Measurements from ENCODE around the gene ATP11C. TPM values are rescaled to one million over a fixed set of nuclear protein-coding genes. Genes with fewer than 3 reads are reported as not detected.

Gene ATP11C
- total RNA-seq, 2 experiments from 2014 or later, result 13.1 to 13.3 TPM

GRCh38 chrX:139801397-139801813 is 131.4 kb downstream of the ATP11C start:
- no peaks in the 10 kb centered on the region for H3K27me3 Mint-ChIP-seq
- H3K9me3 Mint-ChIP-seq (ENCODE audit: low read depth), result no peaks in the 10 kb centered on the region
- no peak overlapping the region for H3K4me3 Mint-ChIP-seq
- peaks cover 10% of the 10 kb centered on the region for H3K4me1 Mint-ChIP-seq
- H3K27ac Mint-ChIP-seq, result no peak overlapping the region
- no peak for DNase-seq
- peaks cover 13% of the 10 kb centered on the region for H3K36me3 Mint-ChIP-seq
- CTCF ChIA-PET, result no interaction called here
- ATAC-seq, result no peak

- Mint-ChIP-seq H3K9me3 (ENCODE audit: low read depth) (no peaks in the 10 kb centered on the region), H3K36me3 (peaks cover 20% of the 10 kb centered on the region), H3K27me3 (no peaks in the 10 kb centered on the region), H3K4me3 (no peak overlapping the region), H3K4me1 (peaks cover 20% of the 10 kb centered on the region), H3K27ac (no peak overlapping the region)
- DNase-seq, result no peak
- ATAC-seq, result no peak
- CTCF ChIA-PET, result interaction anchor here (0.6 kb wide), 1 partner anchor 93 kb away, joined by 3 read pairs; no protein-coding TSS in a partner anchor
Measured at GRCh38 chrX:139798701-139799100, 134.2 kb downstream of the ATP11C start.

GRCh38 chrX:139795196-139795595 is 137.7 kb downstream of the ATP11C start:
- H3K4me3 Mint-ChIP-seq, result no peak overlapping the region
- H3K4me1 Mint-ChIP-seq, result peaks cover 11% of the 10 kb centered on the region
- H3K27me3 Mint-ChIP-seq, result no peaks in the 10 kb centered on the region
- DNase-seq (no peak), ATAC-seq (peak; percentile 45)
- peaks cover 11% of the 10 kb centered on the region for H3K36me3 Mint-ChIP-seq
- peak overlapping the region; percentile 46 for H3K27ac Mint-ChIP-seq
- H3K9me3 Mint-ChIP-seq (ENCODE audit: low read depth), result no peaks in the 10 kb centered on the region
- CTCF ChIA-PET, result no interaction called here

GRCh38 chrX:139787601-139788000 is 145.3 kb downstream of the ATP11C start:
- H3K27ac Mint-ChIP-seq, result no peak overlapping the region
- no peaks in the 10 kb centered on the region for H3K9me3 Mint-ChIP-seq (ENCODE audit: low read depth)
- ATAC-seq (no peak), DNase-seq (no peak)
- H3K4me1 Mint-ChIP-seq, result no peaks in the 10 kb centered on the region
- H3K36me3 Mint-ChIP-seq, result peaks cover 13% of the 10 kb centered on the region
- CTCF ChIA-PET, result no interaction called here
- no peak overlapping the region for H3K4me3 Mint-ChIP-seq
- H3K27me3 Mint-ChIP-seq, result no peaks in the 10 kb centered on the region

- Mint-ChIP-seq H3K27ac (no peak overlapping the region), H3K9me3 (ENCODE audit: low read depth) (no peaks in the 10 kb centered on the region), H3K36me3 (peaks cover 26% of the 10 kb centered on the region), H3K4me3 (no peak overlapping the region), H3K27me3 (no peaks in the 10 kb centered on the region), H3K4me1 (no peaks in the 10 kb centered on the region)
- ATAC-seq (no peak), DNase-seq (no peak)
- CTCF ChIA-PET, result no interaction called here
Measured at GRCh38 chrX:139784807-139785206, 148.0 kb downstream of the ATP11C start.

- CTCF ChIA-PET, result no interaction called here
- Mint-ChIP-seq H3K4me3 (no peak overlapping the region), H3K9me3 (ENCODE audit: low read depth) (no peaks in the 10 kb centered on the region), H3K27ac (no peak overlapping the region), H3K4me1 (no peaks in the 10 kb centered on the region), H3K36me3 (peaks cover 32% of the 10 kb centered on the region), H3K27me3 (no peaks in the 10 kb centered on the region)
- ATAC-seq, result no peak
- DNase-seq, result no peak
Measured at GRCh38 chrX:139783959-139784358, 148.9 kb downstream of the ATP11C start.

- H3K9me3 Mint-ChIP-seq (ENCODE audit: low read depth), result no peaks in the 10 kb centered on the region
- H3K4me3 Mint-ChIP-seq, result no peak overlapping the region
- no peaks in the 10 kb centered on the region for H3K27me3 Mint-ChIP-seq
- ATAC-seq, result no peak
- CTCF ChIA-PET, result no interaction called here
- H3K4me1 Mint-ChIP-seq, result no peaks in the 10 kb centered on the region
- peaks cover 33% of the 10 kb centered on the region for H3K36me3 Mint-ChIP-seq
- no peak overlapping the region for H3K27ac Mint-ChIP-seq
- no peak for DNase-seq
Measured at GRCh38 chrX:139783030-139783429, 149.8 kb downstream of the ATP11C start.

GRCh38 chrX:139776599-139776998 is 156.3 kb downstream of the ATP11C start:
- Mint-ChIP-seq H3K27me3 (no peaks in the 10 kb centered on the region), H3K27ac (no peak overlapping the region), H3K36me3 (peaks cover 50% of the 10 kb centered on the region), H3K9me3 (ENCODE audit: low read depth) (peaks cover 3% of the 10 kb centered on the region), H3K4me1 (peaks cover 2% of the 10 kb centered on the region), H3K4me3 (no peak overlapping the region)
- CTCF ChIA-PET, result no interaction called here
- DNase-seq (no peak), ATAC-seq (no peak)

GRCh38 chrX:139770366-139770765 is 162.5 kb downstream of the ATP11C start:
- Mint-ChIP-seq H3K4me3 (no peak overlapping the region), H3K27ac (no peak overlapping the region), H3K27me3 (no peaks in the 10 kb centered on the region), H3K36me3 (peaks cover 38% of the 10 kb centered on the region), H3K4me1 (peaks cover 2% of the 10 kb centered on the region), H3K9me3 (ENCODE audit: low read depth) (peaks cover 3% of the 10 kb centered on the region)
- ATAC-seq, result no peak
- no peak for DNase-seq
- CTCF ChIA-PET, result no interaction called here

GRCh38 chrX:139766545-139766983 is 166.3 kb downstream of the ATP11C start:
- CTCF ChIA-PET, result no interaction called here
- ATAC-seq, result peak; percentile 88
- no peaks in the 10 kb centered on the region for H3K4me1 Mint-ChIP-seq
- H3K9me3 Mint-ChIP-seq (ENCODE audit: low read depth), result no peaks in the 10 kb centered on the region
- no peak overlapping the region for H3K27ac Mint-ChIP-seq
- peak; percentile 61 for DNase-seq
- no peak overlapping the region for H3K4me3 Mint-ChIP-seq
- no peaks in the 10 kb centered on the region for H3K27me3 Mint-ChIP-seq
- H3K36me3 Mint-ChIP-seq, result peaks cover 13% of the 10 kb centered on the region

GRCh38 chrX:139762400-139763183 is 170.3 kb downstream of the ATP11C start:
- Mint-ChIP-seq H3K9me3 (ENCODE audit: low read depth) (no peaks in the 10 kb centered on the region), H3K27me3 (no peaks in the 10 kb centered on the region), H3K36me3 (no peaks in the 10 kb centered on the region), H3K4me3 (no peak overlapping the region), H3K4me1 (no peaks in the 10 kb centered on the region), H3K27ac (no peak overlapping the region)
- CTCF ChIA-PET, result no interaction called here
- ATAC-seq (no peak), DNase-seq (no peak)

- DNase-seq (no peak), ATAC-seq (no peak)
- Mint-ChIP-seq H3K27ac (no peak overlapping the region), H3K36me3 (peaks cover 15% of the 10 kb centered on the region), H3K9me3 (ENCODE audit: low read depth) (peaks cover 4% of the 10 kb centered on the region), H3K4me1 (no peaks in the 10 kb centered on the region), H3K27me3 (no peaks in the 10 kb centered on the region), H3K4me3 (no peak overlapping the region)
- CTCF ChIA-PET, result no interaction called here
Measured at GRCh38 chrX:139759637-139760036, 173.2 kb downstream of the ATP11C start.

- DNase-seq (no peak), ATAC-seq (no peak)
- Mint-ChIP-seq H3K27me3 (no peaks in the 10 kb centered on the region), H3K9me3 (ENCODE audit: low read depth) (peaks cover 5% of the 10 kb centered on the region), H3K4me3 (no peak overlapping the region), H3K36me3 (peaks cover 23% of the 10 kb centered on the region), H3K4me1 (no peaks in the 10 kb centered on the region), H3K27ac (no peak overlapping the region)
- CTCF ChIA-PET, result no interaction called here
Measured at GRCh38 chrX:139758809-139759208, 174.0 kb downstream of the ATP11C start.

- Mint-ChIP-seq H3K4me1 (no peaks in the 10 kb centered on the region), H3K27ac (no peak overlapping the region), H3K27me3 (no peaks in the 10 kb centered on the region), H3K36me3 (peaks cover 27% of the 10 kb centered on the region), H3K9me3 (ENCODE audit: low read depth) (peaks cover 5% of the 10 kb centered on the region), H3K4me3 (no peak overlapping the region)
- CTCF ChIA-PET, result no interaction called here
- ATAC-seq (no peak), DNase-seq (no peak)
Measured at GRCh38 chrX:139758250-139758649, 174.6 kb downstream of the ATP11C start.
